HG03442 (cell line): ENCODE data around the gene SSBP2.
"Not testable (repeated sequence)": the region's sequence is repeated elsewhere in the genome, so short reads cannot be mapped to it uniquely, and the experiment has no call there.

Source experiments
- ATAC-seq: cut with Tn5 transposase; IDR thresholded peaks from one replicate; pipeline ENCODE4 v1.9.1; 2021; ENCODE audit warnings: mild to moderate bottlenecking, moderate library complexity; ENCODE audit not compliant: unreplicated experiment

The SSBP2 gene

GRCh38 chr5:81740758-81741157, 10.1 kb downstream of the SSBP2 start:
- no peak for ATAC-seq

- no peak for ATAC-seq
These were observed 11.6 kb downstream of the SSBP2 start for GRCh38 chr5:81739291-81739690.

- ATAC-seq, result no peak
These were observed 21.6 kb downstream of the SSBP2 start for GRCh38 chr5:81729276-81729675.

- no peak for ATAC-seq
These were observed 22.6 kb downstream of the SSBP2 start for GRCh38 chr5:81728301-81728700.

- no peak for ATAC-seq
These were observed 24.6 kb downstream of the SSBP2 start for GRCh38 chr5:81726297-81726696.

GRCh38 chr5:81724571-81724970, 26.3 kb downstream of the SSBP2 start:
- ATAC-seq, result no peak

GRCh38 chr5:81724108-81724507, 26.8 kb downstream of the SSBP2 start:
- ATAC-seq, result no peak

GRCh38 chr5:81721049-81721448, 29.8 kb downstream of the SSBP2 start:
- ATAC-seq, result no peak

GRCh38 chr5:81719743-81720345, 31.1 kb downstream of the SSBP2 start:
- no peak for ATAC-seq

GRCh38 chr5:81718300-81718699, 32.6 kb downstream of the SSBP2 start:
- no peak for ATAC-seq

GRCh38 chr5:81717860-81718259, 33.0 kb downstream of the SSBP2 start:
- ATAC-seq, result no peak

- no peak for ATAC-seq
These were observed 33.7 kb downstream of the SSBP2 start for GRCh38 chr5:81717226-81717625.

GRCh38 chr5:81714076-81714475, 36.8 kb downstream of the SSBP2 start:
- not testable (repeated sequence) for ATAC-seq

- ATAC-seq, result no peak
These were observed 42.0 kb downstream of the SSBP2 start for GRCh38 chr5:81708889-81709288.

GRCh38 chr5:81703840-81704239, 47.1 kb downstream of the SSBP2 start:
- ATAC-seq, result no peak

GRCh38 chr5:81700166-81700565, 50.7 kb downstream of the SSBP2 start:
- ATAC-seq, result no peak

GRCh38 chr5:81698813-81699212, 52.1 kb downstream of the SSBP2 start:
- ATAC-seq, result no peak

GRCh38 chr5:81696418-81697397, 54.2 kb downstream of the SSBP2 start:
- ATAC-seq, result no peak

GRCh38 chr5:81694726-81695125, 56.2 kb downstream of the SSBP2 start:
- no peak for ATAC-seq

GRCh38 chr5:81688215-81688614, 62.7 kb downstream of the SSBP2 start:
- ATAC-seq, result no peak

GRCh38 chr5:81687292-81687691, 63.6 kb downstream of the SSBP2 start:
- ATAC-seq, result no peak

GRCh38 chr5:81685471-81685870, 65.4 kb downstream of the SSBP2 start:
- ATAC-seq, result no peak
